Middle frontal gyrus (tissue), 1 donor: ENCODE data around the gene CHCHD5.
"Not testable (repeated sequence)": the region's sequence is repeated elsewhere in the genome, so short reads cannot be mapped to it uniquely, and the experiment has no call there.

Experiments used
- DNase-seq: peaks from one replicate; pipeline ENCODE4 v3.0.0-alpha.2; 2015; ENCODE audit warnings: low spot score; ENCODE audit errors: extremely low spot score

CHCHD5 gene

DNA sequence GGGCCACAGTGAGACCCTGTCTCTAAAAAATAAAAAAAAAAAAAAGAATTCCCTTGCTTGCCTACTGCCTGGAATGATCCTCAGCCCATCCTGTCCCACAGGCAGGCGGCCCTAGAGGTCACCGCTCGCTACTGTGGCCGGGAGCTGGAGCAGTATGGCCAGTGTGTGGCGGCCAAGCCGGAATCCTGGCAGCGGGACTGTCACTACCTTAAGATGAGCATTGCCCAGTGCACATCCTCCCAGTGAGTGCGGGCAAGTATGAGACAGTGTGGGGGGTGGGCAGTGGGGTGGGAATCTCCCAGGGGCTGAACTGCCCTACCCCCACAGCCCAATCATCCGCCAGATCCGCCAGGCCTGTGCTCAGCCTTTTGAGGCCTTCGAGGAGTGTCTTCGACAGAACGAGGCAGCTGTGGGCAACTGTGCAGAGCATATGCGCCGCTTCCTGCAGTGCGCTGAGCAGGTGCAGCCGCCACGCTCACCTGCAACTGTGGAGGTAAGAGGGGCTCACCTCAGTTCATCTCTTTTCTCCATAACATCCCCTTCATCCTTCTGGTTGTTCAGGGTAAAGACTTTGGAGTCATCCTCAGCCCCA is 1.6 kb downstream of the CHCHD5 start:
- DNase-seq = no peak

GRCh38 chr2:112588611-112589045 is 4.2 kb downstream of the CHCHD5 start:
- no peak for DNase-seq

DNA sequence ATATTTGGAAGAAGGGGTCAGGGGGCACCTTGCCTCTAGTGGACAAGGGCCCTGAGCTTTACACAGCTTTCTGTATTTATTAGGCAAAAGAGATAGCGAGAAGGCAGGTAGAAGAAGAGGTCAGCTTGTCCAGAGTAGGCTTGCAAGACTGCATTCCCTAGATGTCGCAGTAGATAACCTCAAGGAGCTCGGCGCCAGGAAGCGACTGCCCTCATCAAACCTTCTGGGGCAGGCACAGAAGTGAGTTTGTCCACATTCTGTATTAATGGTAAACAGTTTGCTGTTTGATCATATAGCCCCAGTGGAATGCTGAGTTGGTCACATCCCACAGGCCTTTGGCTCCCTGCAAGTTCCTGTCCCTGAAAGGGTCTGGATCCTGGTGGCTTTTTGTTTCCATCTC is 7.0 kb downstream of the CHCHD5 start:
- DNase-seq = no peak

DNA sequence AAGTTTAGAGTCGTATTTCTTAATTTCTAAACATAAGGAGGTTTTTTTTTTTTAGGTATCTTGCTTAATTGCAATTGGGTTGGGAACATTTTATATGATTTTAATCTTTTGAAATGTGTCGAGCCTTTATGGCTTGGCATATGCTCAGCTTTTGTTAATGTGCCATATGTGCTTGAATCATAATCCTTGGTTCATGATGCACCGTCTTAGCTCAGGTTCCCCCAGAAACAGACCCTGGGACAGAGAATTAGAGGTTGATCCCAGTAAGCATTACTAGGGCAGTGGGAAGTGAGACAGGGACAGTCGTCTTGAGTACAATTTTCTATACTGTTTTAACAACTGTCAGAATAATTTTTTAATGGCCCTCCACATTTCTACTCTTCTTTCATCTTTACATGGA is 9.3 kb downstream of the CHCHD5 start:
- DNase-seq = no peak

GRCh38 chr2:112597537-112598322 is 13.3 kb downstream of the CHCHD5 start:
- DNase-seq = no peak

DNA sequence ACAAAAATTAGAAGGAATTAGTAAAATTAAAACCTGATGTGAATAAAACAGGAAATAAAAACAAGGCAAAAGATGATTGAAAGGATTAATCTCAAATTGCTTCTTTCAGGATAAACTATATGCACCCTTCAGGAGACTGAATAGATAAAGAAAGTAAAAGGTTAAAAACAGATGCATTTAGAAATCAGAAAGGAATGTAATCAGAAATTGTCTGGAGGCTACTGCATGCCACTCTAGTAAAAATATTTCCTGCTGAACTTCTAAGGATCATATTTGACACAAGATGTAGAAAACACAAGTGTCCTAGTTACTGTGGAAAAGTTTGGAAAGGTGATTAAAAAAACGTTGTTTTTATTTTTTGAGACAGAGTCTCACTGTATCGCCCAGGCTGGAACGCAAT is 16.2 kb downstream of the CHCHD5 start:
- DNase-seq = no peak

DNA sequence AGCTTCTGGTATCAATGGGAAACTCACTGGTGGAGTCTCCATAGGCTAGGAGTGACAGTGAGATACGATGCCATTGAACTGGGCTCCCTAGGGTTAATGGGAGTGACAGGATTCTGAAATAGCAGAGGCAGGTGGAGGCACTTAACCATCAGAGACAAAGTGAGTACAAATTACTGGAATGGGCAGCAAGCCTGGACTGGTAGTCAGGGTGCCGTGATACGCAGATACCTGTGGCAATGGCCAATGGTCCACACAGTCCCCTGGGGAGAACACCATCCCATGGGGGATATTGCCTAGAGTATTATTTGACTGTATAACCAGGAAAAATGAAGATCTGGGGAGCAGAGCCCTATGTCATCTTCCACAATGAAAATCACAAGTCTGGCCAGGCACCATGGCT is 17.3 kb downstream of the CHCHD5 start:
- no peak for DNase-seq

GRCh38 chr2:112602917-112603316 is 18.5 kb downstream of the CHCHD5 start:
- DNase-seq = no peak

DNA sequence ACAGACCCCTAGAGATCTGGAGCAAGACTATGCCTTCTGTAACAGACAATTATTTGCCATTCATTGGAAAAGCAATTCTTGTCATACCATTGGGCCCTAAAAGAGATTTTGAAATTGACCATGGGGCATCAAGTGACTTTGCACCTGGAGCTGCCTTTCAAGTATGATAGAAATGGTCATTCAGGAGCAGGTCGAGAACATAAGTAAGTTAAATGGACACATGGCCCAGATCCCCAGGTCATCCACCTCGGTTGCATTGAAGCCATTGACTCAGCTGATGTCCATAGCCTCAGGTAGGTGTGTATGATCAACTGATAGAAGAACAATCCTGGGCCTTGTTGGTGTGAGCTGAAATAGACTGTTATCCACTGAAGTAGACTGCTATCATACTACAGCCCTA is 19.3 kb downstream of the CHCHD5 start:
- DNase-seq = no peak

- DNase-seq = no peak
Measured at GRCh38 chr2:112604952-112605351, 20.5 kb downstream of the CHCHD5 start.

GRCh38 chr2:112605926-112606325 is 21.5 kb downstream of the CHCHD5 start:
- no peak for DNase-seq

- no peak for DNase-seq
Measured at GRCh38 chr2:112606547-112606946, 22.1 kb downstream of the CHCHD5 start.

DNA sequence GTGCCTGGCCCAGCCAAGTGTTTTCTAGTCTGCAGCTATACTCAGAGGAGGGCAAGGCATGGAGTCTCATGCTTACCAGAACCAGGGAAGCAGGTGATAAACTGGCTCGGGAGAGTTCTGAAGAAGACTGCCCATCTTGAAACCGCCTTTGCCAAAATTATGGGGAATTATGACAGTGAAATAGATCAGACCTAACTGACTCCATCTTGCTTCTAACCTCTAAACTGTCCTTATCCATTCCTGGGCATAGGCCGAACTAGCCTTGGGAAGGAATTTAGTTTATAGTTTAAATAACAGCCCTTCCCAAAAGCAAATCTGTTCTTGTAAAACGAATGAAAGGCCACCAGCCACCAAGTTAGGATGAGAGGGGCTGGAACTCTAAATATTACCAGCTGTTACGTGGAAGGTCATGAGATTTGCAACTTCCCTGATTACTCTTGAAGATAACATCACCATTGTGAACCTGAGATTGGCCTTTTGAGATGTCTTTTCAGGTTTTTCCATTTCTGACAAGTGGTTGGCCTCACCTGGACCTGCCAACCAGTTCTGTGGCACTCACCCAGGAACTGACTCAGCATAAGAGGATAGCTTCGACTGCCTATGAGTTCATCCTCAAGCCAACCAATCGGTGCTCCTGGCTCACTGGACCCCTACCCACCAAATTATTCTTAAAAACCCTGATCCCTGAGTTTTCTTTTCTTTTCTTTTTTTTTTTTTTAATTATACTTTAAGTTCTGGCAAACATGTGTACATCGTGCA is 23.4 kb downstream of the CHCHD5 start:
- DNase-seq = no peak

- DNase-seq = not testable (repeated sequence)
Measured at GRCh38 chr2:112609320-112609719, 24.9 kb downstream of the CHCHD5 start.

DNA sequence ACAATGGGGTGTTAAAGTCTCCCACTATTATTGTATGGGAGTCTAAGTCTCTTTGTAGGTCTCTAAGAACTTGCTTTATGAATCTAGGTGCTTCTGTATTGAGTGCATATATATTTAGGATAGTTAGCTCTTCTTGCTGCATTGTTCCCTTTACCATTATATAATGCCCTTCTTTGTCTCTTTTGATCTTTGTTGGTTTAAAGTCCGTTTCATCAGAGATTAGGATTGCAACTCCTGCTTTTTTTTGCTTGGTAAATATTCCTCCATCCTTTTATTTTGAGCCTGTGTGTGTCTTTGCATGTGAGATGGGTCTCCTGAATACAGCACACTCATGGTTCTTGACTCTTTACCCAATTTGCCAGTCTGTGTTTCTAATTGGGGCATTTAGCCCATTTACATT is 27.9 kb downstream of the CHCHD5 start:
- DNase-seq = not testable (repeated sequence)

GRCh38 chr2:112614201-112614840 is 29.9 kb downstream of the CHCHD5 start:
- no peak for DNase-seq

GRCh38 chr2:112615051-112615450 is 30.6 kb downstream of the CHCHD5 start:
- no peak for DNase-seq

GRCh38 chr2:112615798-112616197 is 31.4 kb downstream of the CHCHD5 start:
- not testable (repeated sequence) for DNase-seq

- no peak for DNase-seq
Measured at GRCh38 chr2:112618383-112618782, 34.0 kb downstream of the CHCHD5 start.

DNA sequence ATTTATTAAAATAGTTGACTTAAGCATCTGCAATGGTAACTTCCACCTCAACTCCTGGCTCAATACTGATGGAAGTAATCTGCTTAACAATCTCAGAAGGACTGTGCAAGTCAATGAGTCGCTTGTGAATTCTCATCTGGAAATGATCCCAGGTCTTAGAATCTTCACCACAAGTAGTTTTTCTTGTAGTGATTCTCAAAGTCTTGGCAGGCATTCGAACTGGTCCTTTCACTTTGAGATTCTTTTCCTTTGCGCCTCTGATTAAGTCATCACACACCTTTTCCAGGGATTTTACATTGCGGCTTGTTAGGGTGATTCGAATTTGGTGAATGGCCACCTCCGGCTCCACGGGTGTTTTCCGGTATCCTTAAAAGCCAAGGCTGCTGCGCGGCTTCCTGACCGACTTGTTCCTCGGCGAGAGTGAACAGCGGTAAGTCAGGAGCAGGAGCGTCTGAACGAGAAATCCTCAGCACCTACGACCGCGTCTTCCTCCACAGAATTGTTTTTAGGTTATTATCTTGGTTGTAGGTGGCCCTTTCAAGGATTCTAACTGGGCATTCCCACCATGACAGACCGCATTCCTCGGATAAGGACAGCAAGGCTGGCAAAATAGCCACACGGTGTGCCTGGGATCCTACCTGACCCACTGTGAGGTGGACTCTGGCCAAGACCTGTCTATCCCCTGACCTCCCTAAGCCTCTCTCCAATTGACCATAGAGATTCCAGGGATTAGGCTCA is 37.5 kb downstream of the CHCHD5 start:
- DNase-seq = no peak

DNA sequence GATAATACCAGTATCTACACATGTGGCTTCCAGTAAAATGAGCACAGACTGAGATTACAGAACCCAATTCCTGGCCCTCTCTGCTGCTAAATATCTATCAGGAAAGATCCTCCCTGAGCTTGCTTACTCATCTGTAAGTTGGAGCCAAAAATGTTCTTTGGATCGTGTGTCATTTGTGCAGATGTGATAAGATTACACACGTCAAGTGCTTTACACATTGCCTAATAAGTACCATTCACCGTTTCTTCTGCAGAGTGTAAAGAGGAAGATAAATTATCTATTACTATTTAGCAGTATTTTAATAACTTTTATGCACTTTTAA is 38.1 kb downstream of the CHCHD5 start:
- no peak for DNase-seq
